B cell (primary cell): ENCODE measurements around the gene RGS17.

Source experiments
- CTCF ChIP-seq: fragments of 200-600 bp; IDR thresholded peaks from one replicate; pipeline ENCODE4 v1.8.0; 2022; ENCODE audit warnings: antibody characterized with exemption, mild to moderate bottlenecking
- EZH2 ChIP-seq: IDR thresholded peaks from 2 replicates; pipeline ENCODE4 v1.6.1; 2012; ENCODE audit warnings: borderline replicate concordance, low read depth, mild to moderate bottlenecking, moderate library complexity, low read length; ENCODE audit not compliant: insufficient read depth, poor library complexity, severe bottlenecking

GRCh38 chr6:152981219-152981618 is 149.9 kb downstream of the RGS17 start:
- TF ChIP-seq CTCF = no peak
- TF ChIP-seq EZH2 = no peak
